ENCODE results near the gene SLC7A8. TPM values are rescaled to one million over a fixed set of nuclear protein-coding genes. Genes with fewer than 3 reads are reported as not detected.

Gene SLC7A8
- polyA plus RNA-seq, 1 donor (not counting 4 experiments of a cell fraction or from before 2014, with no cell fraction given), result 29.1 TPM

DNA sequence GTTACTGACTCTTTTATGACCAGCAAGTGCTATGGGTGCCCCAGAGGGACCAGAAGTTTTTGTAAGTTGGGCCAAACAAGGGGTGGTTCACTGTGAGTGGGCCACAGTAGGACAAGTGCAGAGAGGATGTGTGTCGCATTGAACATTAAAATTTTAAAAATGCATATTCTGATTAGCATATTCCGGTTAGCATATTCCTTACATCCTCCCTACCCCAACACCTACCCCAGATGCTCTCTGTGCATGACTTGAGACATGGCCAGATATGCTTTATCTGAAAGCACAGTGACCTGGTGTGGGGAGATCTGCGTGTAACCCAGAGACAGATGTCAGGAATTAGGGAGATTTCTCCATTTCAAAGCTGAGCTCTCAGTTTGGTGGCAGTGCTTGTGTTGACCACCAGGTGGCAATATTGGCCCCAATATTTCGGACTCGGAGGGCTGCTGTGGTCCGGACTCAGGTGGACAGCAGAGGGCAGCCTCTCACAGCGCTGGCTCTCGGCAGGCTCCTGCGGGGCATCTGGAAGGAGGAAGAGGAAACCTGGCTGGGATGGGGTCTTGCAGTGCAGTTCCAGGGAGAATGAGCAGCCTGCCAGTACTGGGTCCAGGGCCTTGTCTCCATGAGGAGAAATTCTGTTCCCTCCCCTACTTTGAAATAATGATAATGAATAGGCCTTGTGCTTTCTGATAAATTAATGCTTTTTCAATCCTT is 62.8 kb downstream of the SLC7A8 start:
- H3K4me1 ChIP-seq (ENCODE audit: control insufficient read depth, extremely low read depth, insufficient read depth, low read length), result peaks cover 18% of the 10 kb centered on the region
- H3K36me3 ChIP-seq (ENCODE audit: control insufficient read depth in 2 of 2, extremely low read depth in 1 of 2, insufficient read depth in 2 of 2, low read length in 2 of 2), result no peaks in the 10 kb centered on the region
- no peaks in the 10 kb centered on the region for H3K9me1 ChIP-seq (ENCODE audit: control insufficient read depth, extremely low read depth, insufficient read depth, low read length)
- no peaks in the 10 kb centered on the region for H4K20me1 ChIP-seq (ENCODE audit: control insufficient read depth, extremely low read depth, insufficient read depth, low read length)
- no peak overlapping the region for H3K9ac ChIP-seq (ENCODE audit: control insufficient read depth, extremely low read depth, insufficient read depth, low read length)
- no peak overlapping the region for H3K4me3 ChIP-seq (ENCODE audit: control insufficient read depth in 2 of 3, extremely low read depth in 1 of 3, insufficient read depth in 2 of 3, low read depth in 1 of 3, low read length in 3 of 3)
- H2AFZ ChIP-seq (ENCODE audit: control insufficient read depth, low read length), result no peak overlapping the region
- dilution Hi-C loops (cut with MboI; ENCODE audit: extremely low pct_ligation_motif_present, low sequenced_read_pairs), result no loop called here
- peak; percentile 67 for FAIRE-seq
- no peak for DNase-seq (ENCODE audit: low read depth, low spot score)
- no peak overlapping the region for H3K4me2 ChIP-seq (ENCODE audit: control insufficient read depth, extremely low read depth, insufficient read depth, low read depth, low read length)
- H3K27me3 ChIP-seq (ENCODE audit: control insufficient read depth, extremely low read depth, insufficient read depth, low read length), result no peaks in the 10 kb centered on the region
- peak; percentile 100 for TF ChIP-seq CTCF (optimal IDR thresholded peaks at IDR 0.05 in 1 of 3, IDR thresholded peaks at IDR 0.05 in 1 of 3, conservative IDR thresholded peaks at IDR 0.05 in 1 of 3; ENCODE audit: extremely low read depth in 1 of 3, insufficient read depth in 2 of 3, low read length in 3 of 3)
- no peak for TF ChIP-seq EZH2 (IDR thresholded peaks at IDR 0.05; ENCODE audit: low read length)
- no peaks in the 10 kb centered on the region for H3K9me3 ChIP-seq (ENCODE audit: control insufficient read depth, low read depth, low read length)
- H3K27ac ChIP-seq (ENCODE audit: control insufficient read depth, insufficient read depth, low read length), result no peak overlapping the region
- H3K79me2 ChIP-seq (ENCODE audit: control insufficient read depth, insufficient read depth, low read length), result no peaks in the 10 kb centered on the region

GRCh38 chr14:23119363-23120327 is 63.8 kb downstream of the SLC7A8 start:
- FAIRE-seq, result no peak
- DNase-seq (ENCODE audit: low read depth, low spot score), result no peak
- Histone ChIP-seq H3K4me2 (ENCODE audit: control insufficient read depth, extremely low read depth, insufficient read depth, low read depth, low read length) (no peak overlapping the region), H3K79me2 (ENCODE audit: control insufficient read depth, insufficient read depth, low read length) (no peaks in the 10 kb centered on the region), H3K27me3 (ENCODE audit: control insufficient read depth, extremely low read depth, insufficient read depth, low read length) (no peaks in the 10 kb centered on the region), H3K4me3 (ENCODE audit: control insufficient read depth in 2 of 3, extremely low read depth in 1 of 3, insufficient read depth in 2 of 3, low read depth in 1 of 3, low read length in 3 of 3) (no peak overlapping the region), H3K4me1 (ENCODE audit: control insufficient read depth, extremely low read depth, insufficient read depth, low read length) (peaks cover 29% of the 10 kb centered on the region), H3K36me3 (ENCODE audit: control insufficient read depth in 2 of 2, extremely low read depth in 1 of 2, insufficient read depth in 2 of 2, low read length in 2 of 2) (no peaks in the 10 kb centered on the region), H2AFZ (ENCODE audit: control insufficient read depth, low read length) (no peak overlapping the region), H4K20me1 (ENCODE audit: control insufficient read depth, extremely low read depth, insufficient read depth, low read length) (no peaks in the 10 kb centered on the region), H3K9ac (ENCODE audit: control insufficient read depth, extremely low read depth, insufficient read depth, low read length) (no peak overlapping the region), H3K9me1 (ENCODE audit: control insufficient read depth, extremely low read depth, insufficient read depth, low read length) (no peaks in the 10 kb centered on the region), H3K9me3 (ENCODE audit: control insufficient read depth, low read depth, low read length) (no peaks in the 10 kb centered on the region), H3K27ac (ENCODE audit: control insufficient read depth, insufficient read depth, low read length) (no peak overlapping the region)
- dilution Hi-C loops (cut with MboI; ENCODE audit: extremely low pct_ligation_motif_present, low sequenced_read_pairs), result no loop called here
- TF ChIP-seq EZH2 (IDR thresholded peaks at IDR 0.05; ENCODE audit: low read length), result no peak
- TF ChIP-seq CTCF (optimal IDR thresholded peaks at IDR 0.05 in 1 of 3, IDR thresholded peaks at IDR 0.05 in 1 of 3, conservative IDR thresholded peaks at IDR 0.05 in 1 of 3; ENCODE audit: extremely low read depth in 1 of 3, insufficient read depth in 2 of 3, low read length in 3 of 3), result no peak

Measured in keratinocyte (primary cell).